Lower leg skin (tissue), 3 donors: ENCODE data around the gene GSDMA.

Experiments
- POLR2A ChIP-seq, 2 donors: fragments of 450-650 bp; IDR thresholded peaks; one replicate each; pipeline ENCODE4 v1.6.1; 2016 to 2017; ENCODE audit warnings: antibody characterized with exemption in 2 of 2, mild to moderate bottlenecking in 1 of 2, moderate library complexity in 1 of 2
- TF ChIP-seq, protein P1 (sequence below), 3 donors: fragments of 450-650 bp; IDR thresholded peaks; one replicate each; pipeline ENCODE4 v1.5.1; 2016; ENCODE audit warnings: antibody characterized with exemption in 3 of 3, mild to moderate bottlenecking in 3 of 3, moderate library complexity in 2 of 3

DNA sequence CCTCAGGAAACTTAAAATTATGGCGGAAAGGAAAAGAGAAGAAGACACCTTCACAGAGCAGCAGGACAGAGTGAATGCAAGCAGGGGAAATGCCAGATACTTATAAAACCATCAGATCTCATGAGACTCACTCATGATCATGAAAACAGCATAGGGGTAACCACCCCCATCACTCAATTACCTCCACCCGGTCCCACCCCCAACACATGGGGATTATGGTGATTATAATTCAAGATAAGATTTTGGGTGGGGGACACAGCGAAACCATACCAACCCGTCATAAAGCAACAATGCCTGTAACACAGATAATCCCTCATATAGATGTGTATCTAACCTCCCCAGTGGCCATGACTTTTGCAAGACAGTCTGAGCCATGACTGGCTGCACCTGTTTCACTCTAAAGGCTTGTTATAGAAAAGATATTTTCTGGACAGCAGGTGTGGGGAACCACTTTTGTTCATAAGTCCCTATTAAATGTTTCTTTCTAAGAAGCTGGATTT lies 7.0 kb upstream of the GSDMA start:
- TF ChIP-seq POLR2A (IDR thresholded peaks at IDR 0.05) = no peak
- TF ChIP-seq, protein P1, sequence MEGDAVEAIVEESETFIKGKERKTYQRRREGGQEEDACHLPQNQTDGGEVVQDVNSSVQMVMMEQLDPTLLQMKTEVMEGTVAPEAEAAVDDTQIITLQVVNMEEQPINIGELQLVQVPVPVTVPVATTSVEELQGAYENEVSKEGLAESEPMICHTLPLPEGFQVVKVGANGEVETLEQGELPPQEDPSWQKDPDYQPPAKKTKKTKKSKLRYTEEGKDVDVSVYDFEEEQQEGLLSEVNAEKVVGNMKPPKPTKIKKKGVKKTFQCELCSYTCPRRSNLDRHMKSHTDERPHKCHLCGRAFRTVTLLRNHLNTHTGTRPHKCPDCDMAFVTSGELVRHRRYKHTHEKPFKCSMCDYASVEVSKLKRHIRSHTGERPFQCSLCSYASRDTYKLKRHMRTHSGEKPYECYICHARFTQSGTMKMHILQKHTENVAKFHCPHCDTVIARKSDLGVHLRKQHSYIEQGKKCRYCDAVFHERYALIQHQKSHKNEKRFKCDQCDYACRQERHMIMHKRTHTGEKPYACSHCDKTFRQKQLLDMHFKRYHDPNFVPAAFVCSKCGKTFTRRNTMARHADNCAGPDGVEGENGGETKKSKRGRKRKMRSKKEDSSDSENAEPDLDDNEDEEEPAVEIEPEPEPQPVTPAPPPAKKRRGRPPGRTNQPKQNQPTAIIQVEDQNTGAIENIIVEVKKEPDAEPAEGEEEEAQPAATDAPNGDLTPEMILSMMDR (IDR thresholded peaks at IDR 0.05) = no peak
